GM23338 (cell line): ENCODE measurements around the gene TENM4. TPM values are rescaled to one million over a fixed set of nuclear protein-coding genes. Genes with fewer than 3 reads are reported as not detected.
A peak's percentile ranks its signal among the peaks of the same experiment; 100 is the strongest.

ENCODE experiments used
- ATAC-seq: fragments of 200-7000 bp; cut with Tn5 transposase; 3 replicates; pipeline ENCODE4 v1.9.1; 2020
- DNase-seq: peaks from one replicate; pipeline ENCODE4 v3.0.0-alpha.2; 2015; ENCODE audit warnings: low spot score
- H2AFZ ChIP-seq: fragments of 200-600 bp; sonication (generic); 2 replicates; pipeline ENCODE4 v1.8.0; 2016; ENCODE audit warnings: antibody characterized with exemption, mild to moderate bottlenecking, moderate library complexity
- H3F3A ChIP-seq: fragments of 200-600 bp; sonication (generic); replicated peaks from 2 replicates; pipeline ENCODE4 v1.8.0; 2017; ENCODE audit warnings: antibody characterized with exemption, mixed run types, low read depth
- H3K27ac ChIP-seq: fragments of 200-600 bp; sonication (generic); 2 replicates; pipeline ENCODE4 v1.6.1; 2016; ENCODE audit warnings: low read depth
- H3K27me3 ChIP-seq: fragments of 200-600 bp; sonication (generic); 2 replicates; pipeline ENCODE4 v1.8.0; 2016; ENCODE audit warnings: mild to moderate bottlenecking, mixed run types, moderate library complexity; ENCODE audit not compliant: insufficient read depth
- H3K36me3 ChIP-seq: fragments of 200-600 bp; sonication (generic); 2 replicates; pipeline ENCODE4 v1.8.0; 2016; ENCODE audit warnings: mild to moderate bottlenecking; ENCODE audit not compliant: insufficient read depth
- H3K4me1 ChIP-seq: fragments of 200-600 bp; sonication (generic); 2 replicates; pipeline ENCODE4 v1.8.0; 2016; ENCODE audit warnings: mild to moderate bottlenecking, moderate library complexity; ENCODE audit not compliant: insufficient read depth
- H3K4me2 ChIP-seq: fragments of 200-600 bp; sonication (generic); 2 replicates; pipeline ENCODE4 v1.7.1; 2017; ENCODE audit warnings: mixed run types
- H3K4me3 ChIP-seq: fragments of 200-600 bp; sonication (generic); 2 replicates; pipeline ENCODE4 v1.6.1; 2016; ENCODE audit warnings: mixed run types
- H3K79me2 ChIP-seq: fragments of 200-600 bp; sonication (generic); replicated peaks from 2 replicates; pipeline ENCODE4 v1.8.0; 2017; ENCODE audit warnings: mild to moderate bottlenecking; ENCODE audit not compliant: insufficient read depth
- H3K9me2 ChIP-seq: fragments of 200-600 bp; sonication (generic); 2 replicates; pipeline ENCODE4 v1.8.0; 2017; ENCODE audit not compliant: insufficient read depth
- H4K20me1 ChIP-seq: fragments of 200-600 bp; sonication (generic); replicated peaks from 2 replicates; pipeline ENCODE4 v1.8.0; 2017; ENCODE audit warnings: mild to moderate bottlenecking; ENCODE audit not compliant: insufficient read depth
- H3K27ac Mint-ChIP-seq: 2 replicates; pipeline ENCODE4 v1.8.0; 2020; ENCODE audit warnings: inconsistent platforms, mild to moderate bottlenecking, moderate library complexity, mixed read lengths
- H3K27me3 Mint-ChIP-seq: 3 replicates; pipeline ENCODE4 v1.8.0; 2022; ENCODE audit warnings: low read depth, mild to moderate bottlenecking, moderate library complexity, mixed read lengths, inconsistent platforms; ENCODE audit not compliant: insufficient read depth, poor library complexity
- H3K36me3 Mint-ChIP-seq: 3 replicates; pipeline ENCODE4 v1.8.0; 2021; ENCODE audit warnings: low read depth, mild to moderate bottlenecking, inconsistent platforms, moderate library complexity, mixed read lengths
- H3K4me1 Mint-ChIP-seq: 3 replicates; pipeline ENCODE4 v1.8.0; 2020; ENCODE audit warnings: mild to moderate bottlenecking, inconsistent platforms, mixed read lengths
- H3K4me3 Mint-ChIP-seq: 3 replicates; pipeline ENCODE4 v1.8.0; 2021; ENCODE audit warnings: moderate library complexity, mild to moderate bottlenecking, inconsistent platforms, mixed read lengths
- H3K9me3 Mint-ChIP-seq: 3 replicates; pipeline ENCODE4 v1.8.0; 2020; ENCODE audit warnings: moderate library complexity, mild to moderate bottlenecking, inconsistent platforms, mixed read lengths
- CREB1 ChIP-seq: fragments of 250-450 bp; sonication (Bioruptor Pico); IDR thresholded peaks from 2 replicates; pipeline ENCODE4 v1.5.0; 2020; ENCODE audit warnings: low read depth, mild to moderate bottlenecking, moderate library complexity
- ETS1 ChIP-seq: IDR thresholded peaks from 2 replicates; pipeline ENCODE4 v1.6.1; 2016; ENCODE audit warnings: antibody characterized with exemption
- EZH2phosphoT487 ChIP-seq: fragments of 200-600 bp; sonication (generic); IDR thresholded peaks from one replicate; pipeline ENCODE4 v1.8.1; 2018; ENCODE audit warnings: antibody characterized with exemption; ENCODE audit not compliant: unreplicated experiment
- JUNB ChIP-seq: IDR thresholded peaks from one replicate; pipeline ENCODE4 v1.6.1; 2016; ENCODE audit warnings: antibody characterized with exemption; ENCODE audit not compliant: unreplicated experiment
- NANOG ChIP-seq: IDR thresholded peaks from 2 replicates; pipeline ENCODE4 v1.6.1; 2016; ENCODE audit warnings: antibody characterized with exemption, borderline replicate concordance
- ZNF331 ChIP-seq: fragments of 250-450 bp; sonication (Bioruptor Pico); IDR thresholded peaks from 2 replicates; pipeline ENCODE4 v1.5.0; 2020; ENCODE audit warnings: low read depth, mild to moderate bottlenecking, moderate library complexity
- ZNF462 ChIP-seq: fragments of 250-450 bp; sonication (Bioruptor Pico); IDR thresholded peaks from 2 replicates; pipeline ENCODE4 v1.5.0; 2020; ENCODE audit warnings: mild to moderate bottlenecking, moderate library complexity
- polyA plus RNA-seq: library from polyadenylated mRNA; unstranded; fragments of >200 nt; fragmentation: Nextera tagmentation; extraction: Ambion mirVana; gene quantifications from 2 replicates; pipeline ENCODE4 v1.2.1, GENCODE V29; 2016
- total RNA-seq: library from RNA; depleted of rRNA; stranded (reverse); fragments of >200 nt; shearing (Covaris generic); gene quantifications from 2 replicates; pipeline ENCODE4 v1.2.3, GENCODE V29; 2014

TENM4 gene
- total and polyA plus RNA-seq, 2 experiments from 2014 or later: 7.3 TPM

- Mint-ChIP-seq H3K27me3 (no peaks in the 10 kb centered on the region), H3K4me3 (no peak overlapping the region), H3K9me3 (no peaks in the 10 kb centered on the region), H3K27ac (no peak overlapping the region), H3K4me1 (peaks cover 16% of the 10 kb centered on the region; the same call in 2 of the 3 replicates), H3K36me3 (no peaks in the 10 kb centered on the region)
- H3K27me3 ChIP-seq: no peaks in the 10 kb centered on the region
- H3K4me2 ChIP-seq: no peak overlapping the region
- H3K79me2 ChIP-seq: no peaks in the 10 kb centered on the region
- H3K4me1 ChIP-seq: no peaks in the 10 kb centered on the region
- DNase-seq (no peak), ATAC-seq (peak; percentile 75)
- H3K27ac ChIP-seq: 0 out of 2 replicates have a peak overlapping the region, but pooled peaks have one; percentile 26
- H4K20me1 ChIP-seq: no peaks in the 10 kb centered on the region
- no peaks in the 10 kb centered on the region for H3K36me3 ChIP-seq
- TF ChIP-seq NANOG (no peak), EZH2phosphoT487 (no peak), JUNB (no peak), ETS1 (no peak)
- no peak overlapping the region for H3K4me3 ChIP-seq
- no peak overlapping the region for H2AFZ ChIP-seq
- no peaks in the 10 kb centered on the region for H3F3A ChIP-seq
- H3K9me2 ChIP-seq: no peaks in the 10 kb centered on the region
Measured at GRCh38 chr11:79296141-79296540, 144.7 kb downstream of the TENM4 start.

GRCh38 chr11:79294845-79295731 lies 145.7 kb downstream of the TENM4 start:
- no peaks in the 10 kb centered on the region for H3F3A ChIP-seq
- ATAC-seq (no peak), DNase-seq (no peak)
- H3K4me3 Mint-ChIP-seq: no peak overlapping the region
- no peak overlapping the region for H3K27ac ChIP-seq
- H3K36me3 ChIP-seq: no peaks in the 10 kb centered on the region
- H3K36me3 Mint-ChIP-seq: no peaks in the 10 kb centered on the region
- no peak overlapping the region for H3K4me2 ChIP-seq
- no peaks in the 10 kb centered on the region for H3K4me1 ChIP-seq
- H3K79me2 ChIP-seq: no peaks in the 10 kb centered on the region
- no peaks in the 10 kb centered on the region for H3K27me3 Mint-ChIP-seq
- H3K4me1 Mint-ChIP-seq: peaks cover 16% of the 10 kb centered on the region; the same call in 2 of the 3 replicates
- no peaks in the 10 kb centered on the region for H3K9me2 ChIP-seq
- H3K27ac Mint-ChIP-seq: no peak overlapping the region
- TF ChIP-seq CREB1 (CRISPR knock-in tag): no peak
- no peak for TF ChIP-seq ZNF331
- TF ChIP-seq ZNF462 (CRISPR knock-in tag): no peak
- H3K4me3 ChIP-seq: no peak overlapping the region
- H2AFZ ChIP-seq: no peak overlapping the region
- no peaks in the 10 kb centered on the region for H3K27me3 ChIP-seq
- H3K9me3 Mint-ChIP-seq: no peaks in the 10 kb centered on the region
- no peaks in the 10 kb centered on the region for H4K20me1 ChIP-seq
